Mesendoderm (in vitro differentiated cells): ENCODE measurements around the gene NSD1.
A peak's percentile ranks its signal among the peaks of the same experiment; 100 is the strongest.
"Not testable (repeated sequence)": the region's sequence is repeated elsewhere in the genome, so short reads cannot be mapped to it uniquely, and the experiment has no call there.

Source experiments
- DNase-seq: peaks from one replicate; pipeline ENCODE4 v3.0.0; 2013
- H2AK5ac ChIP-seq: 2 replicates; pipeline ENCODE4 v1.6.1; 2013; ENCODE audit warnings: low read length, inconsistent platforms
- H2BK120ac ChIP-seq: 2 replicates; pipeline ENCODE4 v1.6.1; 2013; ENCODE audit warnings: low read depth, mild to moderate bottlenecking, low read length, moderate library complexity, mixed read lengths
- H2BK15ac ChIP-seq: replicated peaks from 2 replicates; pipeline ENCODE4 v1.6.1; 2013; ENCODE audit warnings: low read depth, mild to moderate bottlenecking, moderate library complexity
- H2BK5ac ChIP-seq: 2 replicates; pipeline ENCODE4 v1.6.1; 2013; ENCODE audit warnings: low read length, inconsistent platforms
- H3K18ac ChIP-seq: 2 replicates; pipeline ENCODE4 v1.6.1; 2013; ENCODE audit warnings: mild to moderate bottlenecking, low read length, mixed read lengths
- H3K23ac ChIP-seq: one replicate; pipeline ENCODE4 v1.6.1; 2013; ENCODE audit warnings: low read length
- H3K27ac ChIP-seq: 2 replicates; pipeline ENCODE4 v1.5.1; 2013; ENCODE audit warnings: low read depth, mild to moderate bottlenecking, inconsistent platforms, low read length, moderate library complexity
- H3K27me3 ChIP-seq: 2 replicates; pipeline ENCODE4 v1.6.1; 2013; ENCODE audit warnings: low read length, control low read depth, mild to moderate bottlenecking, inconsistent platforms; ENCODE audit not compliant: insufficient read depth, poor library complexity
- H3K36me3 ChIP-seq: 2 replicates; pipeline ENCODE4 v1.6.1; 2013; ENCODE audit warnings: low read length, inconsistent platforms; ENCODE audit not compliant: control insufficient read depth, insufficient read depth
- H3K4ac ChIP-seq: one replicate; pipeline ENCODE4 v1.6.1; 2013; ENCODE audit warnings: low read depth, mild to moderate bottlenecking, low read length, moderate library complexity
- H3K4me1 ChIP-seq: 2 replicates; pipeline ENCODE4 v1.6.1; 2013; ENCODE audit warnings: low read depth, low read length, inconsistent platforms; ENCODE audit not compliant: control insufficient read depth
- H3K4me2 ChIP-seq: 2 replicates; pipeline ENCODE4 v1.6.1; 2013; ENCODE audit warnings: low read length
- H3K4me3 ChIP-seq: 2 replicates; pipeline ENCODE4 v1.5.1; 2013; ENCODE audit warnings: mild to moderate bottlenecking, low read length
- H3K56ac ChIP-seq: one replicate; pipeline ENCODE4 v1.6.1; 2013; ENCODE audit warnings: low read length
- H3K79me1 ChIP-seq: 2 replicates; pipeline ENCODE4 v1.6.1; 2013; ENCODE audit warnings: low read length, inconsistent platforms
- H3K79me2 ChIP-seq: 2 replicates; pipeline ENCODE4 v1.6.1; 2013; ENCODE audit warnings: mild to moderate bottlenecking, low read length; ENCODE audit not compliant: control insufficient read depth, insufficient read depth
- H3K9ac ChIP-seq: 2 replicates; pipeline ENCODE4 v1.6.1; 2013; ENCODE audit warnings: low read length, inconsistent platforms
- H4K5ac ChIP-seq: one replicate; pipeline ENCODE4 v1.6.1; 2013; ENCODE audit warnings: low read length
- H4K8ac ChIP-seq: one replicate; pipeline ENCODE4 v1.6.1; 2013; ENCODE audit warnings: low read depth, mild to moderate bottlenecking, control low read depth, low read length, moderate library complexity
- WGBS: extraction: QIAGEN DNeasy Blood & Tissue Kit; methylation state at CpG from one replicate; pipeline ENCODE4 v1.1.7; 2013; ENCODE audit warnings: low lambda C conversion rate, missing lambda C conversion rate; ENCODE audit not compliant: insufficient coverage; ENCODE audit errors: extremely low coverage; 5-methylcytosine and 5-hydroxymethylcytosine counted together

The NSD1 gene

GRCh38 chr5:177338251-177339106 lies 204.9 kb downstream of the NSD1 start:
- no CpG with 5 or more reads among the region's 22 CpGs for WGBS
- H2AK5ac ChIP-seq, result no peak overlapping the region
- H3K36me3 ChIP-seq, result no peaks in the 10 kb centered on the region
- H2BK120ac ChIP-seq, result no peak overlapping the region
- no peak overlapping the region for H4K5ac ChIP-seq
- H3K27me3 ChIP-seq, result no peaks in the 10 kb centered on the region
- no peak overlapping the region for H2BK15ac ChIP-seq
- H3K9ac ChIP-seq, result no peak overlapping the region
- no peak overlapping the region for H3K4me3 ChIP-seq
- H3K79me1 ChIP-seq, result peaks cover 7% of the 10 kb centered on the region
- H2BK5ac ChIP-seq, result no peak overlapping the region
- no peak overlapping the region for H3K18ac ChIP-seq
- no peak overlapping the region for H4K8ac ChIP-seq
- DNase-seq, result no peak
- H3K4me2 ChIP-seq, result no peak overlapping the region
- H3K23ac ChIP-seq, result no peak overlapping the region
- H3K4ac ChIP-seq, result no peak overlapping the region
- H3K27ac ChIP-seq, result no peak overlapping the region
- H3K79me2 ChIP-seq, result no peaks in the 10 kb centered on the region
- H3K56ac ChIP-seq, result no peak overlapping the region
- H3K4me1 ChIP-seq, result no peaks in the 10 kb centered on the region

GRCh38 chr5:177339107-177339638 lies 205.6 kb downstream of the NSD1 start:
- Histone ChIP-seq H4K8ac (no peak overlapping the region), H3K4me3 (no peak overlapping the region), H3K36me3 (no peaks in the 10 kb centered on the region), H3K79me1 (peaks cover 7% of the 10 kb centered on the region), H2AK5ac (no peak overlapping the region), H3K4ac (no peak overlapping the region), H3K18ac (no peak overlapping the region), H3K4me2 (no peak overlapping the region), H2BK120ac (no peak overlapping the region), H2BK5ac (no peak overlapping the region), H3K56ac (no peak overlapping the region), H3K27ac (no peak overlapping the region), H3K23ac (no peak overlapping the region), H4K5ac (no peak overlapping the region), H3K9ac (no peak overlapping the region), H2BK15ac (no peak overlapping the region), H3K4me1 (no peaks in the 10 kb centered on the region), H3K79me2 (peaks cover 1% of the 10 kb centered on the region), H3K27me3 (no peaks in the 10 kb centered on the region)
- DNase-seq, result peak; percentile 53
- WGBS, result no CpG with 5 or more reads among the region's 11 CpGs

- not testable (repeated sequence) for H3K36me3 ChIP-seq
- peaks cover 14% of the 10 kb centered on the region for H3K79me1 ChIP-seq
Observed at GRCh38 chr5:177343000-177343399, 209.4 kb downstream of the NSD1 start.

GRCh38 chr5:177343777-177344176 lies 210.2 kb downstream of the NSD1 start:
- Histone ChIP-seq H4K8ac (no peak overlapping the region), H3K56ac (no peak overlapping the region), H3K36me3 (no peaks in the 10 kb centered on the region), H3K4me3 (no peak overlapping the region), H2BK15ac (no peak overlapping the region), H2BK120ac (no peak overlapping the region), H3K27ac (no peak overlapping the region), H2AK5ac (no peak overlapping the region), H3K4me2 (no peak overlapping the region), H2BK5ac (no peak overlapping the region), H3K9ac (no peak overlapping the region), H3K79me1 (peaks cover 11% of the 10 kb centered on the region), H3K4me1 (no peaks in the 10 kb centered on the region), H3K27me3 (no peaks in the 10 kb centered on the region), H3K23ac (no peak overlapping the region), H4K5ac (no peak overlapping the region), H3K79me2 (peaks cover 17% of the 10 kb centered on the region), H3K4ac (no peak overlapping the region), H3K18ac (no peak overlapping the region)
- no peak for DNase-seq
- no CpG with 5 or more reads among the region's 6 CpGs for WGBS

More at GRCh38 chr5:177343000-177343399, 209.4 kb downstream of the NSD1 start:
- not testable (repeated sequence) for H3K56ac ChIP-seq, H4K8ac ChIP-seq, H3K4me3 ChIP-seq, H3K9ac ChIP-seq, H3K4me2 ChIP-seq, H2BK120ac ChIP-seq, H2BK5ac ChIP-seq, H3K27me3 ChIP-seq, H2BK15ac ChIP-seq, H4K5ac ChIP-seq, H3K18ac ChIP-seq, H2AK5ac ChIP-seq, DNase-seq, H3K27ac ChIP-seq, H3K4me1 ChIP-seq, H3K23ac ChIP-seq, H3K4ac ChIP-seq
- no CpG with 5 or more reads among the region's 14 CpGs for WGBS
- peaks cover 17% of the 10 kb centered on the region for H3K79me2 ChIP-seq

- Histone ChIP-seq H3K27me3 (no peaks in the 10 kb centered on the region), H3K18ac (no peak overlapping the region), H2BK5ac (no peak overlapping the region), H3K79me1 (peaks cover 13% of the 10 kb centered on the region), H3K23ac (no peak overlapping the region), H2AK5ac (no peak overlapping the region), H2BK15ac (no peak overlapping the region), H2BK120ac (no peak overlapping the region), H3K27ac (no peak overlapping the region), H4K5ac (no peak overlapping the region), H4K8ac (no peak overlapping the region), H3K79me2 (peaks cover 25% of the 10 kb centered on the region), H3K36me3 (no peaks in the 10 kb centered on the region), H3K4me1 (no peaks in the 10 kb centered on the region), H3K9ac (no peak overlapping the region), H3K4me2 (no peak overlapping the region), H3K4ac (no peak overlapping the region), H3K4me3 (no peak overlapping the region), H3K56ac (no peak overlapping the region)
- WGBS, result no CpG with 5 or more reads among the region's 6 CpGs
- DNase-seq, result no peak
Observed at GRCh38 chr5:177344891-177345290, 211.3 kb downstream of the NSD1 start.
